Spinal cord (tissue), 10 donors: ENCODE data around the gene TRIOBP. TPM values are rescaled to one million over a fixed set of nuclear protein-coding genes. Genes with fewer than 3 reads are reported as not detected.

ENCODE experiments used
- DNase-seq, 6 donors: peaks; one replicate each; pipeline versions ENCODE4 v3.0.0 to v3.0.0-alpha.2; 2013 to 2015; ENCODE audit warnings: low spot score in 6 of 6, low read depth in 4 of 6
- H3K27ac ChIP-seq: one replicate; pipeline ENCODE4 v1.5.1; 2013; ENCODE audit warnings: low read depth, low read length, control low read depth
- H3K27me3 ChIP-seq: one replicate; pipeline ENCODE4 v1.6.1; 2013; ENCODE audit warnings: low read length; ENCODE audit not compliant: control insufficient read depth, insufficient read depth
- H3K36me3 ChIP-seq: one replicate; pipeline ENCODE4 v1.6.1; 2013; ENCODE audit warnings: low read length; ENCODE audit not compliant: control insufficient read depth, insufficient read depth
- H3K4me1 ChIP-seq: one replicate; pipeline ENCODE4 v1.6.1; 2013; ENCODE audit warnings: low read length; ENCODE audit not compliant: control insufficient read depth, insufficient read depth
- H3K4me3 ChIP-seq: one replicate; pipeline ENCODE4 v1.5.1; 2013; ENCODE audit warnings: low read depth, low read length, control low read depth
- H3K9me3 ChIP-seq: one replicate; pipeline ENCODE4 v1.6.1; 2013; ENCODE audit warnings: low read length; ENCODE audit not compliant: control insufficient read depth, insufficient read depth
- WGBS: methylation state at CpG from one replicate; pipeline ENCODE4 v1.1.5; 2013; ENCODE audit warnings: missing lambda C conversion rate; ENCODE audit not compliant: insufficient coverage; 5-methylcytosine and 5-hydroxymethylcytosine counted together
- polyA plus RNA-seq, 2 donors: library from polyadenylated mRNA; unstranded; fragments of 120-200 nt; gene quantifications; one replicate each; pipeline ENCODE4 v1.2.1, GENCODE V29; 2013; ENCODE audit not compliant: insufficient read length in 2 of 2
- total RNA-seq, 2 donors: library from RNA; depleted of rRNA in 1 of 2; stranded (reverse); fragments of 120-200 nt in 1 of 2; fragments of >200 nt in 1 of 2; gene quantifications; one replicate each; pipeline versions ENCODE4 v1.2.3 to v1.2.4, GENCODE V29; 2013 to 2014
- donor health status: healthy.

The TRIOBP gene
- total and polyA plus RNA-seq, 4 donors, result 32.3 to 72.9 (median 55.8) TPM

DNA sequence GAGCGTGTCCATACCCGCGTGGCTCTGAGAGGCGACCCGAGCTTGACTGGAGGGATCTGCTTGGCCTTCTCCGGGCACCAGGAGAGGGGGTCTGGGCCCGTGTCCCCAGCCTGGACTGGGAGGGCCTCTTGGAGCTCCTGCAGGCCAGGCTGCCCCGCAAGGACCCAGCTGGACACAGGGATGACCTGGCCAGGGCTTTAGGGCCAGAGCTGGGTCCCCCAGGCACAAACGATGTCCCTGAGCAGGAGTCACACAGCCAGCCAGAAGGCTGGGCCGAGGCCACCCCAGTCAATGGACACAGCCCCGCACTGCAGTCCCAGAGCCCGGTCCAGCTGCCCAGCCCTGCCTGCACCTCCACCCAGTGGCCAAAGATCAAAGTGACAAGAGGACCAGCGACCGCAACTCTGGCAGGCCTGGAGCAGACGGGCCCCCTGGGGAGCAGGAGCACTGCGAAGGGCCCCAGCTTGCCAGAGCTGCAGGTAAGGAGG is 38.2 kb downstream of the TRIOBP start:
- 54% methylated on average over 16 of the region's 16 CpGs for WGBS
- no peak overlapping the region for H3K27ac ChIP-seq
- H3K9me3 ChIP-seq, result no peaks in the 10 kb centered on the region
- H3K4me1 ChIP-seq, result peaks cover 19% of the 10 kb centered on the region
- no peak for DNase-seq
- no peaks in the 10 kb centered on the region for H3K27me3 ChIP-seq
- no peak overlapping the region for H3K4me3 ChIP-seq
- peaks cover 29% of the 10 kb centered on the region for H3K36me3 ChIP-seq

DNA sequence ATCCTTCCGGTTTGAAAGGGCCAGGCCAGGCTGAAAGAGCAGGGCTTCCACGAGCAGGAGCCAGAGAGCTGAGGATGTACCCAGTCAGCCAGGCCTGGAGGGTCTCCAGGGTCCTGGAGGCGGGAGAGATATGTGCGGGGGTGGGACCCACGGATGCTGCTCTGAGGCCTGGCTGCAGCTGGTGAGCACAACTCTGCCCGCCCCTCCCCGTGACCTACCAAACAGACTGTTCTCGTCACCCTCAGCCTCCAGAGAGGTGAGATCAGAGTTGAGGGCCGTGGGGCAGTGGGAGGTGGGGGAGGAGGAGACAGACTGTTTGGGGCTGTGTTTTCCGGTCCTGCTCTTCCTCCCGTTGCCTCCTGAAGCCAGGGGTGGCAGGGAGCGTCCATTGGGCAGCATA is 42.2 kb downstream of the TRIOBP start:
- H3K4me3 ChIP-seq, result no peak overlapping the region
- peaks cover 29% of the 10 kb centered on the region for H3K36me3 ChIP-seq
- WGBS, result 67% methylated on average over 8 of the region's 12 CpGs
- H3K4me1 ChIP-seq, result peaks cover 32% of the 10 kb centered on the region
- DNase-seq, result no peak
- H3K9me3 ChIP-seq, result no peaks in the 10 kb centered on the region
- H3K27me3 ChIP-seq, result no peaks in the 10 kb centered on the region
- no peak overlapping the region for H3K27ac ChIP-seq

DNA sequence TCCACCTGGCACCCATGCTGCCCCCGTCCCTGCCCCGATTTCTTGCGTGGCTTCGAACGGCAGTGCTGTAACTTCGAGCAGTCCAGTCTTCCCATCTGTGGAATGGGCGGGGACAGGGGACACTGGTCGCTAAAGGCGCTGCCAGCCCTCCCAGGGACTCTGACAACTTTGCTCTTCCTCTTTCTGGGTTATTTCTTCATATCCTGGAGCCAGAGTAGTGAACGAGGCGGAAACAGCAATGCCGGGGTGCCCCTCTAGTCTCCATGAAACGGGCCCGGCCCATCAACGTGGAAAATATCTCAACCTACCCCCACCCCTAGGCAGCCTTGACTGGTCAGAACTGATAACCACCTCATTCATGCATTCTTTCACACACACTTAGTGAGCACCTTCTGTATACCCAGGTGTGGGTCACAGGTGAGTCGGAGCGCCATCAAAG is 42.8 kb downstream of the TRIOBP start:
- peaks cover 30% of the 10 kb centered on the region for H3K4me1 ChIP-seq
- no peaks in the 10 kb centered on the region for H3K9me3 ChIP-seq
- peaks cover 23% of the 10 kb centered on the region for H3K36me3 ChIP-seq
- H3K4me3 ChIP-seq, result no peak overlapping the region
- no peaks in the 10 kb centered on the region for H3K27me3 ChIP-seq
- H3K27ac ChIP-seq, result no peak overlapping the region
- no peak for DNase-seq
- 89% methylated on average over 15 of the region's 17 CpGs for WGBS

GRCh38 chr22:37740455-37741311 is 43.8 kb downstream of the TRIOBP start:
- DNase-seq, result no peak
- no peaks in the 10 kb centered on the region for H3K27me3 ChIP-seq
- H3K4me3 ChIP-seq, result no peak overlapping the region
- H3K36me3 ChIP-seq, result peaks cover 15% of the 10 kb centered on the region
- H3K9me3 ChIP-seq, result no peaks in the 10 kb centered on the region
- peaks cover 30% of the 10 kb centered on the region for H3K4me1 ChIP-seq
- H3K27ac ChIP-seq, result peak overlapping the region; percentile 73
- WGBS, result 74% methylated on average over 20 of the region's 22 CpGs

DNA sequence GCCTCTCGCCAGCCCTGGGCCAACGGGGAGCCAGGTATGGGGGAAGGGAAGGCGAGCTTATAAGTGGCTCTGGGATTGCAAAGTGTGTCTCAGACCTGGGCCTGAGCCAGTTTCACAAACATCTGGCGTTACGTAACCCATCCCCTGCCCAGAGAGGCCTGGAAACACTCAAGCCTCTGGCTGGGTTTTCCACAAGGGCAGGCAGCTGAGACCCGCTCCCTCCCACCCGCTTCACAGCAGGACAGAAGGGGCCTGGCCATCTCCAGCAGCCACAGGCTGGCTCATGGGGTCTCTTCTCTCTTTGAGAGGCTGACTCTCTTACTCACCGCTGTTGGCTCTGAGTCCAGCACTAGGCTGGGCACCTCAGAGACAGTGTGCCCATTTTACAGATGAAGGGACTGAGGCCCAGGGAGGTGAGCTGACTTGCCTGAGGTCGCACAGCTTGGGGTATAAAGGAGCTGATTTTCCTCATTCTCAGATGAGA is 44.5 kb downstream of the TRIOBP start:
- H3K4me3 ChIP-seq, result no peak overlapping the region
- peaks cover 30% of the 10 kb centered on the region for H3K4me1 ChIP-seq
- H3K9me3 ChIP-seq, result no peaks in the 10 kb centered on the region
- peaks cover 15% of the 10 kb centered on the region for H3K36me3 ChIP-seq
- DNase-seq, result peak in 2 of 6 donors; percentile 45 to 86
- peak overlapping the region; percentile 73 for H3K27ac ChIP-seq
- H3K27me3 ChIP-seq, result no peaks in the 10 kb centered on the region
- 61% methylated on average over 7 of the region's 9 CpGs for WGBS

- H3K27me3 ChIP-seq, result no peaks in the 10 kb centered on the region
- no peak for DNase-seq
- H3K4me1 ChIP-seq, result peaks cover 43% of the 10 kb centered on the region
- H3K27ac ChIP-seq, result no peak overlapping the region
- H3K4me3 ChIP-seq, result no peak overlapping the region
- peaks cover 15% of the 10 kb centered on the region for H3K36me3 ChIP-seq
- 88% methylated on average over 6 of the region's 16 CpGs for WGBS
- no peaks in the 10 kb centered on the region for H3K9me3 ChIP-seq
Observed at GRCh38 chr22:37742376-37743171, 45.7 kb downstream of the TRIOBP start.

- Histone ChIP-seq H3K9me3 (no peaks in the 10 kb centered on the region), H3K27me3 (no peaks in the 10 kb centered on the region), H3K27ac (no peak overlapping the region), H3K36me3 (peaks cover 12% of the 10 kb centered on the region), H3K4me3 (no peak overlapping the region), H3K4me1 (peaks cover 52% of the 10 kb centered on the region)
- 88% methylated on average over 5 of the region's 6 CpGs for WGBS
- DNase-seq, result no peak
Observed at GRCh38 chr22:37744589-37744988, 47.7 kb downstream of the TRIOBP start.

DNA sequence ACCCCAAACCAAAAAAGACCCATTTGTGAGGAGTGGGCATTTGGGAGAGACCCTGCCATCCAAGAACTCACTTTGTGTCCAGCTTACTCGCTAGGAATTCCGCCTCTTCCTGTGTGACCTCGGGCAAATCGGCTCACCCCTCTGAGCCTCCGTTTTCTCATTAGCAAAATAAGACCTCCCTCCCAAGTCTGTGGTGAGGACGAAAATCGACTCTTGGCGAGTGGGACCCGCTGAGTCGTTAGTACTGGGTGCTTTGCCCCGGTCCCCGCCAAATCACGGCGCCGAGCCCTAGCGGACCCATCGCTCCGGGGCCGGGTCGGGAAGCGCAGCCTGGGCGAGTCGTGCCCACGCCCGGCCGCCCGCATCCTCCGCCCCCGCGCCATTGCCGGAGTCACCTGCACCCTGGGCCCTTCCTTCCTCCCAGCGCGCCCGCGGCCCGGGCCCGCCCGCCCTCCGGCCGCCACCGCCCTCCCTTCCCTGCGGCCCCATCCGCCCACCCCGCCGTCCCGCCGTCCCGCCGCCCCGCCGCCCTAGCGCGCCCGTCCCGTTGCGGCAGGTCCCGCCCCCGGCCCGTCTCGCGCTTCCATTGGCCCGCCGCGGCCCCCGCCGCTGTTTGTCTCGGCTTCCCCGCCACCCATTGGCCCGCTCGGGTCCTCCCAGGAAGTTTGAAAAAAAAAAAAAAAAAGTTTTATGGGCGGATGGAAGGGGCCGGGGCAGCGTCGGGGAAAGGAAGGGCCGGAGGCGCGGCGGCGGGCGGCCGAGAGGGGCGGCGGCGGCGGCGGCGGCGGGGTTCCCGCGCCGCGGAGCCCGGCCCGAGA is 48.9 kb downstream of the TRIOBP start:
- no peaks in the 10 kb centered on the region for H3K27me3 ChIP-seq
- WGBS, result under 1% methylated on average over 74 of the region's 94 CpGs
- peak in 5 of 6 donors; percentile 61 to 95 (median 83) for DNase-seq
- peak overlapping the region; percentile 57 for H3K27ac ChIP-seq
- H3K36me3 ChIP-seq, result peaks cover 22% of the 10 kb centered on the region
- no peaks in the 10 kb centered on the region for H3K9me3 ChIP-seq
- peaks cover 59% of the 10 kb centered on the region for H3K4me1 ChIP-seq
- H3K4me3 ChIP-seq, result peak overlapping the region; percentile 87
